Kidney epithelial cell (primary cell): ENCODE results near the gene MCRIP2. TPM values are rescaled to one million over a fixed set of nuclear protein-coding genes. Genes with fewer than 3 reads are reported as not detected.

Source experiments
- DNase-seq: peaks from one replicate; pipeline ENCODE4 v3.0.0-alpha.2; 2010; ENCODE audit warnings: low read depth
- H3K27me3 ChIP-seq: 2 replicates; pipeline ENCODE4 v1.6.0; 2011; ENCODE audit warnings: low read length; ENCODE audit not compliant: control insufficient read depth, insufficient read depth
- H3K36me3 ChIP-seq: 2 replicates; pipeline ENCODE4 v1.5.1; 2011; ENCODE audit warnings: low read length; ENCODE audit not compliant: control insufficient read depth, insufficient read depth
- H3K4me3 ChIP-seq: 2 replicates; pipeline ENCODE4 v1.5.1; 2011; ENCODE audit warnings: low read depth, mild to moderate bottlenecking, control low read depth, low read length
- CTCF ChIP-seq: IDR thresholded peaks from 2 replicates; pipeline ENCODE4 v1.5.1; 2011; ENCODE audit warnings: mild to moderate bottlenecking, moderate library complexity, low read length, control low read depth, inconsistent platforms; ENCODE audit not compliant: insufficient read depth, poor library complexity, severe bottlenecking
- total RNA-seq: library from RNA; depleted of rRNA; stranded (reverse); fragments of >200 nt; gene quantifications from 2 replicates; pipeline ENCODE4 v1.2.3, GENCODE V29; 2015

MCRIP2 gene
- total RNA-seq, 1 donor from 2014 or later: 59.8 TPM

GRCh38 chr16:620700-621525 is 20.7 kb upstream of the MCRIP2 start:
- H3K36me3 ChIP-seq: no peaks in the 10 kb centered on the region
- no peaks in the 10 kb centered on the region for H3K27me3 ChIP-seq
- H3K4me3 ChIP-seq: no peak overlapping the region
- TF ChIP-seq CTCF: no peak
- no peak for DNase-seq

- Histone ChIP-seq H3K36me3 (peaks cover 2% of the 10 kb centered on the region), H3K27me3 (no peaks in the 10 kb centered on the region), H3K4me3 (no peak overlapping the region)
- no peak for DNase-seq
- no peak for TF ChIP-seq CTCF
Observed at GRCh38 chr16:621526-622105, 20.0 kb upstream of the MCRIP2 start.

- Histone ChIP-seq H3K36me3 (peaks cover 2% of the 10 kb centered on the region), H3K27me3 (no peaks in the 10 kb centered on the region), H3K4me3 (no peak overlapping the region)
- TF ChIP-seq CTCF: no peak
- DNase-seq: no peak
Observed at GRCh38 chr16:622920-623280, 18.7 kb upstream of the MCRIP2 start.

- Histone ChIP-seq H3K4me3 (no peak overlapping the region), H3K27me3 (no peaks in the 10 kb centered on the region), H3K36me3 (peaks cover 2% of the 10 kb centered on the region)
- no peak for DNase-seq
- no peak for TF ChIP-seq CTCF
Observed at GRCh38 chr16:624526-625070, 17.0 kb upstream of the MCRIP2 start.

GRCh38 chr16:625117-625976 is 16.3 kb upstream of the MCRIP2 start:
- H3K36me3 ChIP-seq: peaks cover 2% of the 10 kb centered on the region
- DNase-seq: no peak
- H3K27me3 ChIP-seq: no peaks in the 10 kb centered on the region
- TF ChIP-seq CTCF: no peak
- H3K4me3 ChIP-seq: no peak overlapping the region
